H1 (cell line): ENCODE results near the gene TARS3. TPM values are rescaled to one million over a fixed set of nuclear protein-coding genes. Genes with fewer than 3 reads are reported as not detected.

Source experiments
- CTCF ChIA-PET: fragments of 300-600 bp; sonication (Branson Sonifier 250); formaldehyde crosslinking; loops from one replicate; lab custom pipeline; 2021; ENCODE audit not compliant: partially characterized antibody; lab: Charles Lee
- POLR2A ChIA-PET: fragments of 300-600 bp; sonication (Branson Sonifier 250); formaldehyde crosslinking; loops from one replicate; lab custom pipeline; 2021; ENCODE audit warnings: inconsistent platforms; ENCODE audit not compliant: partially characterized antibody; lab: Charles Lee
- DNase-seq, 2 experiments: peaks; one replicate each; pipeline versions ENCODE4 v3.0.0 to v3.0.0-alpha.2; 2010 to 2022; ENCODE audit warnings: low spot score in 2 of 2, low read depth in 1 of 2, mixed read lengths in 1 of 2
- FAIRE-seq: peaks from 2 replicates; lab custom pipeline; 2011; peaks lifted over from hg19 to GRCh38; lab: Jason Lieb, UNC
- H2AFZ ChIP-seq: 2 replicates; pipeline ENCODE4 v1.8.1; 2012; ENCODE audit warnings: low read length, inconsistent platforms
- H2AK5ac ChIP-seq: 2 replicates; pipeline ENCODE4 v1.6.1; 2013; ENCODE audit warnings: low read depth, low read length
- H2BK120ac ChIP-seq: replicated peaks from 2 replicates; pipeline ENCODE3; 2013; ENCODE audit warnings: low read depth, low read length, inconsistent platforms
- H2BK12ac ChIP-seq: 2 replicates; pipeline ENCODE4 v1.6.1; 2013; ENCODE audit warnings: low read depth, low read length
- H2BK15ac ChIP-seq: 2 replicates; pipeline ENCODE4 v1.6.1; 2013; ENCODE audit warnings: low read length
- H2BK20ac ChIP-seq: 2 replicates; pipeline ENCODE4 v1.6.1; 2013; ENCODE audit warnings: low read length
- H2BK5ac ChIP-seq: 2 replicates; pipeline ENCODE4 v1.6.1; 2013; ENCODE audit warnings: low read depth, low read length
- H3K14ac ChIP-seq: 2 replicates; pipeline ENCODE4 v1.6.1; 2013; ENCODE audit warnings: inconsistent platforms; ENCODE audit not compliant: insufficient read length
- H3K18ac ChIP-seq: 2 replicates; pipeline ENCODE4 v1.6.1; 2013; ENCODE audit warnings: low read length; ENCODE audit errors: extremely low read depth
- H3K23ac ChIP-seq: 2 replicates; pipeline ENCODE4 v1.6.1; 2013; ENCODE audit warnings: inconsistent platforms; ENCODE audit not compliant: insufficient read length
- H3K23me2 ChIP-seq: 2 replicates; pipeline ENCODE4 v1.6.1; 2013; ENCODE audit warnings: low read depth, low read length
- H3K27ac ChIP-seq: 2 replicates; pipeline ENCODE4 v1.6.1; 2011; ENCODE audit warnings: low read depth, low read length, inconsistent platforms
- H3K27me3 ChIP-seq, 4 experiments: replicated peaks in 1 of 4; 1 replicate in 1 of 4; 2 replicates in 3 of 4; pipeline versions ENCODE4 v1.6.1 to v1.8.1; 2011 to 2013; ENCODE audit warnings: low read length in 3 of 4, mild to moderate bottlenecking in 3 of 4, inconsistent platforms in 2 of 4, mixed read lengths in 2 of 4, moderate library complexity in 1 of 4; ENCODE audit not compliant: control insufficient read depth in 3 of 4, insufficient read depth in 3 of 4; ENCODE audit errors: extremely low read depth in 1 of 4
- H3K36me3 ChIP-seq, 4 experiments: 2 replicates each; pipeline versions ENCODE4 v1.6.1 to v1.8.1; 2011 to 2013; ENCODE audit warnings: mild to moderate bottlenecking in 4 of 4, low read length in 3 of 4, moderate library complexity in 2 of 4, control low read depth in 1 of 4, inconsistent platforms in 1 of 4; ENCODE audit not compliant: insufficient read depth in 4 of 4, control insufficient read depth in 2 of 4
- H3K4ac ChIP-seq: replicated peaks from 2 replicates; pipeline ENCODE3; 2013; ENCODE audit warnings: low read length, low read depth, mixed read lengths, inconsistent platforms; ENCODE audit not compliant: insufficient read length
- H3K4me1 ChIP-seq, 4 experiments: replicated peaks in 1 of 4; 1 replicate in 1 of 4; 2 replicates in 3 of 4; pipeline versions ENCODE4 v1.6.1 to v1.8.1; 2011 to 2013; ENCODE audit warnings: low read length in 3 of 4, inconsistent platforms in 2 of 4, mixed read lengths in 1 of 4; ENCODE audit not compliant: insufficient read depth in 4 of 4, control insufficient read depth in 3 of 4
- H3K4me2 ChIP-seq, 2 experiments: 2 replicates each; pipeline versions ENCODE4 v1.6.1 to v1.8.1; 2011 to 2013; ENCODE audit warnings: low read depth in 2 of 2, low read length in 2 of 2, control low read depth in 1 of 2, inconsistent platforms in 1 of 2, mild to moderate bottlenecking in 1 of 2; ENCODE audit not compliant: insufficient read depth in 1 of 2
- H3K4me3 ChIP-seq, 4 experiments: fragments of 200-600, 300-600 bp in 1 of 4; sonication (generic), shearing (Covaris generic), sonication (Bioruptor Twin) in 1 of 4; 2 replicates each; pipeline versions ENCODE4 v1.5.1 to v1.8.1; 2011 to 2016; ENCODE audit warnings: low read length in 4 of 4, low read depth in 3 of 4, control low read depth in 2 of 4, inconsistent platforms in 2 of 4, mild to moderate bottlenecking in 2 of 4, mixed read lengths in 1 of 4, moderate library complexity in 1 of 4; ENCODE audit not compliant: insufficient read depth in 2 of 4; ENCODE audit errors: extremely low read depth in 1 of 4
- H3K56ac ChIP-seq: replicated peaks from 2 replicates; pipeline ENCODE3; 2013; ENCODE audit warnings: low read depth, mild to moderate bottlenecking, mixed read lengths, low read length, inconsistent platforms; ENCODE audit not compliant: insufficient read length
- H3K79me1 ChIP-seq: 2 replicates; pipeline ENCODE4 v1.6.1; 2013; ENCODE audit warnings: low read depth, low read length, control low read depth
- H3K79me2 ChIP-seq, 2 experiments: 2 replicates each; pipeline versions ENCODE4 v1.6.1 to v1.8.1; 2012 to 2013; ENCODE audit warnings: low read length in 2 of 2, mild to moderate bottlenecking in 2 of 2, inconsistent platforms in 1 of 2; ENCODE audit not compliant: insufficient read depth in 2 of 2, control insufficient read depth in 1 of 2
- H3K9ac ChIP-seq, 4 experiments: replicated peaks in 1 of 4; 1 replicate in 1 of 4; 2 replicates in 3 of 4; pipeline versions ENCODE4 v1.6.1 to v1.8.1; 2011 to 2013; ENCODE audit warnings: low read depth in 3 of 4, low read length in 3 of 4, control low read depth in 2 of 4, mild to moderate bottlenecking in 2 of 4, moderate library complexity in 2 of 4, inconsistent platforms in 1 of 4; ENCODE audit errors: extremely low read depth in 1 of 4
- H3K9me3 ChIP-seq, 2 experiments: 2 replicates each; pipeline versions ENCODE4 v1.6.1 to v1.8.1; 2012 to 2013; ENCODE audit warnings: mild to moderate bottlenecking in 2 of 2, moderate library complexity in 2 of 2, control low read depth in 1 of 2, inconsistent platforms in 1 of 2, low read depth in 1 of 2, low read length in 1 of 2, mixed read lengths in 1 of 2; ENCODE audit not compliant: insufficient read depth in 2 of 2
- H4K20me1 ChIP-seq, 2 experiments: replicated peaks in 1 of 2; 2 replicates each; pipeline versions ENCODE3 to v1.8.1; 2011 to 2013; ENCODE audit warnings: inconsistent platforms in 2 of 2, low read length in 2 of 2, mild to moderate bottlenecking in 1 of 2; ENCODE audit not compliant: insufficient read depth in 2 of 2, control insufficient read depth in 1 of 2
- H4K5ac ChIP-seq: 2 replicates; pipeline ENCODE4 v1.6.1; 2013; ENCODE audit warnings: low read length, low read depth, mixed read lengths, inconsistent platforms; ENCODE audit not compliant: insufficient read length
- H4K8ac ChIP-seq: 2 replicates; pipeline ENCODE4 v1.8.0; 2013; ENCODE audit warnings: mild to moderate bottlenecking, moderate library complexity, low read length, inconsistent platforms; ENCODE audit not compliant: insufficient read depth; ENCODE audit errors: extremely low read depth
- H4K91ac ChIP-seq: replicated peaks from 2 replicates; pipeline ENCODE3; 2013; ENCODE audit warnings: low read length, mixed read lengths, inconsistent platforms; ENCODE audit not compliant: insufficient read length
- KDM1A ChIP-seq: fragments of 200-600, 300-600 bp; sonication (generic); IDR thresholded peaks from 2 replicates; pipeline ENCODE4 v1.7.1; 2016; ENCODE audit warnings: mild to moderate bottlenecking, low read length, borderline replicate concordance
- MAX ChIP-seq: IDR thresholded peaks from 2 replicates; pipeline ENCODE4 v1.6.1; 2012; ENCODE audit warnings: inconsistent platforms
- SIN3A ChIP-seq, 2 experiments: IDR thresholded peaks in 1 of 2; conservative IDR thresholded peaks in 1 of 2; 2 replicates each; pipeline ENCODE4 v1.6.1; 2011 to 2012; ENCODE audit warnings: low read length in 2 of 2, improper control_type of control experiment in 1 of 2, low read depth in 1 of 2, mild to moderate bottlenecking in 1 of 2
- YY1 ChIP-seq: IDR thresholded peaks from 2 replicates; pipeline ENCODE4 v1.6.1; 2011; ENCODE audit warnings: low read depth, mild to moderate bottlenecking, low read length
- WGBS, 2 experiments: shearing (Covaris generic) in 1 of 2; methylation state at CpG; one replicate each; pipeline versions ENCODE4 v1.1.6 to v1.1.7; 2013 to 2015; ENCODE audit warnings: low lambda C conversion rate in 2 of 2, mixed read lengths in 2 of 2, inconsistent platforms in 1 of 2, low coverage in 1 of 2, missing lambda C conversion rate in 1 of 2; ENCODE audit not compliant: insufficient replicate concordance in 2 of 2, insufficient coverage in 1 of 2, insufficient read length in 1 of 2; ENCODE audit errors: extremely low coverage in 1 of 2, missing lambda C conversion rate in 1 of 2; 5-methylcytosine and 5-hydroxymethylcytosine counted together
- polyA plus RNA-seq, 7 experiments: library from polyadenylated mRNA; depleted of rRNA in 3 of 7; stranded (reverse) in 5 of 7; unstranded in 2 of 7; fragments of >200 nt in 5 of 7; fragments of 200-250 nt in 2 of 7; gene quantifications; 1 replicate in 5 of 7; 2 replicates in 1 of 7; 4 replicates in 1 of 7; pipeline versions ENCODE4 v1.2.1 to v1.2.3, GENCODE V29; 2011 to 2013; ENCODE audit warnings: missing spikeins in 2 of 7, mixed read lengths in 2 of 7
- total RNA-seq: library from RNA; stranded (reverse); fragmentation: NEBNext Ultra II Directional; extraction: Animal tissue kit (Norgen Biotek cat#: 25700); gene quantifications from 2 replicates; pipeline ENCODE4 v1.2.1, GENCODE V29; 2021

TARS3 gene
- total and polyA plus RNA-seq, 2 of the 8 experiments (the other 6 are each of a cell fraction or from before 2014, with no cell fraction given) = 2.1 to 13.9 TPM

GRCh38 chr15:101625184-101625583 lies 99.1 kb downstream of the TARS3 start:
- Histone ChIP-seq H3K27ac (no peak overlapping the region), H4K20me1 (no peaks in the 10 kb centered on the region), H3K18ac (no peak overlapping the region), H3K9me3 (peaks cover 14% of the 10 kb centered on the region in 2 experiments; a peak in 3 of 4 replicates), H3K4ac (no peak overlapping the region), H3K56ac (no peak overlapping the region), H2BK20ac (no peak overlapping the region), H3K4me1 (no peaks in the 10 kb centered on the region), H3K9ac (no peak overlapping the region; a peak in 1 of 7 replicates), H4K8ac (no peak overlapping the region), H4K91ac (no peak overlapping the region), H3K79me1 (no peaks in the 10 kb centered on the region), H2BK5ac (no peak overlapping the region), H3K23ac (no peak overlapping the region), H2BK12ac (peak overlapping the region; percentile 17; the same call in 1 of the 2 replicates), H4K5ac (no peak overlapping the region), H3K79me2 (no peaks in the 10 kb centered on the region), H2BK120ac (no peak overlapping the region), H3K14ac (no peak overlapping the region), H3K36me3 (no peaks in the 10 kb centered on the region; a peak in 1 of 8 replicates), H3K23me2 (no peaks in the 10 kb centered on the region), H2AK5ac (no peak overlapping the region), H3K27me3 (no peaks in the 10 kb centered on the region), H2BK15ac (no peak overlapping the region), H3K4me2 (no peak overlapping the region), H2AFZ (no peak overlapping the region), H3K4me3 (no peak overlapping the region)
- ChIA-PET CTCF (interaction anchor here (0.8 to 1.4 kb wide), 3 partner anchors 15 to 337 kb away, joined by 3 to 5 read pairs (median 4); no protein-coding TSS in a partner anchor), POLR2A (no interaction called here)
- WGBS, 2 experiments = 92% methylated on average over 1 of the region's 1 CpG; no CpG with 5 or more reads in 1 of the 2 experiments
- FAIRE-seq (no peak), DNase-seq (no peak)
- no peak for TF ChIP-seq SIN3A (conservative IDR thresholded peaks at IDR 0.05 in 1 of 2, IDR thresholded peaks at IDR 0.05 in 1 of 2; ENCODE audit: low read depth in 1 of 2, low read length in 2 of 2)
- no peak for TF ChIP-seq YY1
- TF ChIP-seq MAX = no peak
- no peak for TF ChIP-seq KDM1A
- TF ChIP-seq, all 59 proteins: peak for 0
